Ramos (cell line): Measurements from ENCODE around the gene TPO.
"Not testable (repeated sequence)": the region's sequence is repeated elsewhere in the genome, so short reads cannot be mapped to it uniquely, and the experiment has no call there.

Experiments used
- in situ Hi-C: fragments of 300-500 bp; cut with MboI; formaldehyde crosslinking; loops from one replicate; pipeline ENCODE4 v1.14.3; 2022; ENCODE audit warnings: low sequenced_read_pairs; ENCODE audit not compliant: unreplicated experiment

TPO gene

DNA sequence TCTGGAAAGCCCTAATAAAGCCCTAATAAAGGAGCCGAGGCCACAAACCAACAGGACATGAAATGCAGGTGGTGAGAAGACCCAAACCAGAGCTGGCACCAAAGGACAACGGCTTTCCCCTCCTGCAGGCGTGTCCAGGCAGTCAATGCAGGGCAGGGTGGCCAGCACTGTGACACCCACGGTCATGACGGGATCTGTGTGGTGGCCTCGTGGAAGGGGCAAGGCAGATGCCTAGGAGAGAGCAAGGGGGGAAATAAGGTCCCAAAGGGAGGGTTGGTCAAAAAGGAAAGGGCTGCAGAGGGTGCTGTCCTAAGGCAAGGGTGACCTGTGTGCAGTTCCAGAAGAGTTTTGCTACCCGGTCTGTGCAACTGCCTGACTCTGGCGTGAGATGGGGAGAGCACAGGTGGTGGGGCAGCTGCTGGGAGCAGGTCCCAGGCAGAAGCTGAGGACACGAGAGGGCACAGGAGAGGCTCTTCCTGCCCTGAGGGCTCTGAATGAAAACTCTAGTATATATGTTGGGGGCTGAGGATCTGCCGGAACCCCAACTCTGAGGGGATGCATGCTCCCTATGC is 156.7 kb downstream of the TPO start:
- in situ Hi-C loops = no loop called here

DNA sequence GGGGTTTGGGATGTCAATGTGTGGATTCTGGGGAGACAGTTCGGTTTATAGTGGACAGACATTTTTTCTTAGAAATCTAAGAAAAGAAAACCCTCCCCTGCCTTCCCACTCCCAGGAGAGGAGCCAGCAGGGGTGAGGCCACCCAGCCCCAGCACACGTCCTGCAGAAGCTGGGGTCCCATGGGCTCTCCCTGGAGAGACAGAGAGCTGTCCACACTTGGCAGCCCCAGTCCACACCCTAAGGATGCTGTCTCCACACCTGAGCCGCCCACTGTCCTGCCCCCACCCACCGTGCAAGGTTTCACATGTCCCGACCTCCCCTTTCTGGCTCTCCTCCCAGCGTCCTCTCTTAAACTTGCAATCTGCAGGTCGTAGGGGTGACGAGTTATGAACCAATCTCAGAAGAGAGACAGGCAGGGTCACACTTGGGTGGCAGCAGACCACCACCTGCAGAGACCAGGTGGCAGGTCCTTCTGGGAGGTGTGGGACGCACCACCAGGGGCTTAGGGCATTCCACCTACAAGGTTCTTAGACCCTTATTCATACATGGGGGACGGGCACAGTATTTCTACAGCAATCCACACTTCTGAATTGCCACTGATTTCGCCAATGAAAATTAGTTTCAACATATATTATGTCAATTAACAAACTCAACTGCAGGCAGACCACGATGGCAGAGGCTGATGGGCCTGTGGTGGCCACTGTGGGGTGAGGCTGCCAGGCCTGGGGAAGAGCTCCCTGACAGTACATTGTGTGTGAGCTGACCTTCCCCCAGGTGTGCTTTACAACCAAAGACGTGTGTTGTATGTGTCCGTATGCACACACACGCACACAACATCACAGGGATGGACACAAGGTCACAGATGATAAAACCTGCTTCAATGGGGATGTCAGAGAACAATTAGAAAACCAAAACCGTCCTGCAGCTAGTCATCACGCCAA is 158.5 kb downstream of the TPO start:
- in situ Hi-C loops = no loop called here

DNA sequence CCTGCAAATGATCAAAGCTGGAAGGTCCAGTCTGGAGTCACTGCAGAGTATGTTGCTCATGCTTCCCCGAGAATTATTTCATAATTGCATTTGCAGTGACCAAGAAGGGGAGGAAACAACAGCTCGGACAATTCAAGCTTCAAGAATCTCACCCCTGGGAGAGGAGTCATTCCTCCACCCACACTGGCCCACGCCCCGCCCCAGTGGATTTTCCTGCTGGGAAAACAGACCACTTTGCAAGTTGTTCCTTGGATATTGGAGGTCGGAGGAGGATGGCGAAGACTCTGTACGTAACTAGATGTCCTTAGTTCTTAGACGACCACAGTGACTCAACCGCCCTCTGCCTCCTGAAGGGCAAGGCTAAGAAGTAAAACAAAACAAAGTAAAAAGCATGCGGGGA is 159.4 kb downstream of the TPO start:
- in situ Hi-C loops = no loop called here

DNA sequence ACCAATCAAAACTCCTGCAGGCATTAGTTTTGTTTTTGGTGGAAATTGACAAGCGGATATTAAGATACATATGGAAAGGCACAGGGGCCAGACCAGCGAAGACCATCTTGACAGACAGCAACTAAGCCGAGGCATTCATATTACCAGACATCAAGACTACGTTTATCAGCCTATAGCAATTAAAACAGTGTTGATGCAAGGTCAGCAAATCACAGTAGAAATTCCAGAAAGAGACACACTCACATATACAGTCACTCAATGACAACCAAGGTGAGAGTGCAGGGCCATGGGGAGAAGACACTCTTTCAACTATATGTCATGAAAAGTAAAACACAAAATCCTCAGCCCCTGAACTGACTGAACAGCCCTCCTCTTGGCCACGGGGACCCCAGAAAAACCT is 164.6 kb downstream of the TPO start:
- in situ Hi-C loops = no loop called here

DNA sequence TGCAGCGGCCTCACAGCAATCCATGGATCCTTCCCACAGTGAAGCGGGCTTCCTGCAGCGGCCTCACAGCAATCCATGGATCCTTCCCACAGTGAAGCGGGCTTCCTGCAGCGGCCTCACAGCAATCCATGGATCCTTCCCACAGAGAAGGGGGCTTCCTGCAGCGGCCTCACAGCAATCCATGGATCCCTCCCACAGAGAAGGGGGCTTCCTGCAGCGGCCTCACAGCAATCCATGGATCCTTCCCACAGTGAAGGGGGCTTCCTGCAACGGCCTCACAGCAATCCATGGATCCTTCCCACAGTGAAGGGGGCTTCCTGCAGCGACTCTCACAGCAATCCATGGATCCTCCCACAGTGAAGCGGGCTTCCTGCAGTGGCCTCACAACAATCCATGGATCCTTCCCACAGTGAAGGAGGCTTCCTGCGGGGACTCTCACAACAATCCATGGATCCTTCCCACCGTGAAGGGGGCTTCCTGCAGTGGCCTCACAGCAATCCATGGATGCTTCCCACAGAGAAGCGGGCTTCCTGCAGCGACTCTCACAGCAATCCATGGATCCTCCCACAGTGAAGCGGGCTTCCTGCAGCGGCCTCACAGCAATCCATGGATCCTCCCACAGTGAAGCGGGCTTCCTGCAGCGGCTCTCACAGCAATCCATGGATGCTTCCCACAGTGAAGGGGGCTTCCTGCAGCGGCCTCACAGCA is 168.1 kb downstream of the TPO start:
- in situ Hi-C loops = not testable (repeated sequence)

DNA sequence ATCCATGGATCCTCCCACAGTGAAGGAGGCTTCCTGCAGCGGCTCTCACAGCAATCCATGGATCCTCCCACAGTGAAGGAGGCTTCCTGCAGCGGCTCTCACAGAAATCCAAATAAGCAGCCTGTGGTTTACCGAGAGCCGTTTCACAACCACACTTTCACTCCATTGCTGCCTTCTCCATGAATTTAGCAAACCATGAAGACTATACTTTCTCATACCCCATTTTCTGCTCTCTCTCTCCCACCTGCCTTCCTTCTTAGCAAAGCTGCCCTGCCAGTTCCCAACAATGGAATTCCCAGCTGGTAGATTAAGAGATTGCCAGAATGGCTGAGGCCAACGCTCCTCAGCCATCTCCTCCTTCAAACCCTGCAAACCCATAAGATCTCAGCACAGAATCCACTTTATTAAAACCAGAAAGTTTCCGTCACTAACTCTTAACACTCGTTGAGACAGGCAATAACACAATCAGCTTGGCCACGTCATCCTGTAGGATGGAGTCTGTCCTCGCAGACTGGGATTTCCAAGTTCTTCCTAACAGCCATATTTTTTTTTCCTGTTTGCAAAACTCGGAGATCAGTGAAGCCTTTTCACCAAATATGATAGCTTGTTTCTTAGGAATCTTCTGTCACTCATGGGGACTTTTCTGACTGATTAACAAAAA is 168.8 kb downstream of the TPO start:
- in situ Hi-C loops = no loop called here

DNA sequence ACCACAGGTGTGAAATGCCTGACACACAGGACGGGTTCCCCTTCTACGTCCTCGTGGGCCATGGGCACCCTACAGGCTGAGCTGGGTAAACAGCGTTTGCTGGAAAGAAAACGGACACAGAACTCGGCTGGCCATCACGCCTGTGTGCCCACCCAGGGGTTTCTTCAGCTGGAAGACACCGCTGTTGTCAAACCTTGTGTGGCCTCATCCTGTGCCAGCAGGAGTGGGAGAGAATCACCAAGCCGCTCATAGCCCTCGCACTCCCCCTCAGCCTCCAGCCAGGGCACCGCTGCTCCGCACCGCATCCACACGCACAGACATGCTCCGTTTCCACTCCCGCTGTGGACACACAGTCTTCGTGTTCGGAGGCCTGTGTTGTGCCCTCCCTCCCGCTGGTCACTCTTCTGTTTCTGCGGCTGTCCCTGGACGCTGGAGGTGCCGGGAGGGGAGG is 169.7 kb downstream of the TPO start:
- in situ Hi-C loops = no loop called here

DNA sequence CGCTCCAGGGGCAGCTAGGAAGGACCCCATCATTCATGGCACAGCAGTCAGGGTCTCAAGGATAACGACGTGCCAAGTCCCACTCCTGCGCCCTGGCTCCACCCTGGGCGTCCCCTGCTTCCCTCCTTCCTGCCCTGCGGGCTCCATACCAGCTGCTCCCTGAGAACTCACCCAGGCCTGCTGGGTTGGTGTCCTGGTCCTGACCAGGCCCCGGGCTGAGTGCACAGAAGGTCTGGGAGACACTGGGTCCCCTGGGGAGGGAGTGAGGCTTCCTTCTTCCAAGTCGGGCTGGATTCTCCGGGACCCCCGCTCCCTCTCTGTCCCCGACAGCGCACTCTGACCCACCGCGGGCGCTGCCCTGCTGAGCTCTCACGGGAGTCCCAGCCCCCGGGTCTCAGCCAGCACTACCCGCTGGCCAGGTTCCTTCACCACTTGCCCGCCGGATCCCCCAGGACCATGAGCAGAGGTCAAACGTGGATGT is 170.8 kb downstream of the TPO start:
- in situ Hi-C loops = no loop called here

DNA sequence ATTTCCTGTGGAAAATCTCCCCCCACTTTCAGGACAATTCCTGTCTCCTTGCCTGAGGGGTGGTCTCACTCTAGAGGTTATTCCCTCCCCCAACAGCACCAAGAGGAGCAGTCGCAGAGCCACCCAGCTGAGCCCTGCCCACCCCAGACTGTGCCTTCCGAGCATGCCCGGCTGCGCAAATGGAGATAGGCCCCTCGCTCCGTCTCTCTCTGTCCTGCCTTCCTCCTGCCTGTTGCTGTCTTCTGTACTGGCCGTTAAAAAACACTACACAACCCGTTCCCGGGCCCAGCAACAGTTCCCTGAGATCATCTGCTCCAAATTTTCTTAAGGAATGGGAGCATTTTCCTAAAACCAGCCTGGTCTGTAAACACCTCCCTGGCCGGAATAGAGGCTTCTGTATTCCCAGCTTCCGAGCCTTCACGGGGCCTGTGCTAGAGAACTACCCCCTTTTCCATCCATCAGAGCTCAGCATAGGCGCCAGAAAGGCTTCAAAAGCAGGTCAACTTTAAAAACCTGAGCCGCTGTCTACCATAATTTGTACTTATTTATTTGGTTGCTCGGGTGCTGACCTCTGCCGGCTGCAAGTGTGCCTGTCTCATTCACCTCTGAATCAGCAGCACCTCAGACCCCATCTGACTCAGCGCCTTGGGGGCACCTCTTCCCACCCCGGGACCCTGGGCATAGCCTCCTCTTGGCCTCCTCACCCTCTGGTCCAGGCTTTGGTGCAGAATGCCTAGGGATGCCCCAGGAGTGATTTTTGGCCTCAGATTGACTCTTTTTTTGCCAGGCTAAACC is 171.6 kb downstream of the TPO start:
- in situ Hi-C loops = no loop called here

DNA sequence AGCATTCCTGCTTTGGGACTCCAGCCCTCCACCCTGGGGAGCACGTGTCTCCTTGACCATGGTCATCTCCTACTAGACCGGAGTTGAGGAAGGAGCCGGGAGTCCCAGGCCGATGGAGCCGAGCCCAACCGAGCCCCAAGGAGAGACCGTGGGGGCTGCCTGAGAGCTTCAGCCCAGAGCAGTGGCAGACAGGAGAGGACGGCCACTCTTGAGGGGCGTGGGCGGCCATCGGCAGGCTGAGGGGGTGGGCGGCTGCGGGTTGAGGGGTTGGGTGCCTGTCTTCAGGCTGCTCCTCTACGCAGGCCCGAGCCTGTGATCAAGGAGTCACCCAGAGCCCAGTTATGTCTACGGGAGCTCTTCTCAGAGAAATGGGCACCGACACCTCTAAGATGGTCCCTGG is 172.4 kb downstream of the TPO start:
- in situ Hi-C loops = no loop called here

DNA sequence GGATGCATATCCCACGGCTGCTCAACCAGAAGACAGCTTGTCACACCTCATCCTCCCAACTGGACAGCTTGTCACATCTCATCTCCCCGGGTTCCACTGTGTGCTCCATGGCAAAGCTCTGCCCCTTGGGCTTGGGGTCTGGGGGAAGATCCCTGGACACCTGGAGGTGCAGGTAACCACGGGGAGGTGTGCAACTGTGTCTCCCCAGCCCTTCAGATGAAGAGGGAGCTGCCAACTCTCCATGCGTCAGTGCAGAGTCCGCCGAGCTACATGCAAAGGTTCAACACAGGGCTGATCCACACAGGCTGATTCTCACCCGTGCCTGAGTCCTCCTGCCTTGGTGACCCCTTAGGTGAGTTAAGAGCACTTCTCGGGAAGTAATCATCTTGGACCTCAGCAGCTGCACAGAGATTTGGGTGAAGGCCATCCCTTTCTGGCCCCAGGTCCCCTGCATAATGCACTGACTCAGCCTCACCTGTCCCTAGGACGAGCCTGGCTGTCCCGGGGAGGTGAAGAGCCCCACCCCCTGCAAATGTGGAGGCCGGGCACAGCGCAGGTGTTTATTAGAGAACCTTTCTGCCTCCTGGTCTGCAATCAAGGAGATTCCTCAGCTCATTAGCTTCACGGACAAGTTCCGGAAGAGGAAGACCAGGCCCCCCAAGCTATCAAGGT is 173.1 kb downstream of the TPO start:
- in situ Hi-C loops = no loop called here

DNA sequence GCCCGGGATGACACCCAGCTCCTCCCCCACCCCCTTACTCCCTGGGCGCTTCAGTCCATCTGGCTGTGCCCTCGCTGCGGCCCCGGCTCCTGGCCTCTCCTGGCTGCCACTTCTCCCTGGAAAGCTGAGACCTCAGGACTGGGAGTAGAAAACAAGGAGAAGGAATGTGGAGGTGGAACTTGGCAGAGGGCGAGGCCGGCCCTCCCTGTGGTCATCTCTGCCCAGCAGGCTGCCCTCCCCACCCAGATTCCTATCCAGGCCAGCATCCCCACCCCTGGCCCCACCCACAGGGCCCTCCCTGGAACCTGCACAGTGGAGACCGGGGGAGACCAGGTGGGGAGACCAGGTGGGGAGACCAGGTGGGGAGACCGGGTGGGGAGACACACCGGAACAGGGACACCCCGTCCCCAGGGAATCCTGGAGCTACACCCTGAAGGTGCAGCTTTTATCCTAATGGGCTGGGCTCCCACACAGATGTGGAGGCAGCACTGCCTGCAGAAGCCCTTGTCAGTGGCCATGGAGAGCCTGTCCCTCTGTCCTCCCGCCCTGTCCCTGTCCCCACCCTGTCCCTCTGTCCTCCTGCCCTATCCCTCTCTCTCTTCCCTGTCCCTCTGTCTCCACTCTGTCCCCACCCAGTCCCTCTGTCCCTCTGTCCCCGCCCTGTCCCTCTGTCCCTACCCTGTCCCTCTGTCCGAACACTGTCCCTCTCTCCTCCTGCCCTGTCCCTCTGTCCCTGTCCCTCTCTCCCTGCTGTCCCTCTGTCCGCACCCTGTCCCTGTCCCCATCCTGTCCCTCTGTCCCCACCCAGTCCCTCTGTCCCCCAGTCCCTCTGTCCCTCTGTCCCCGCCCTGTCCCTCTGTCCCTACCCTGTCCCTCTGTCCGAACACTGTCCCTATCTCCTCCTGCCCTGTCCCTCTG is 173.9 kb downstream of the TPO start:
- in situ Hi-C loops = no loop called here

DNA sequence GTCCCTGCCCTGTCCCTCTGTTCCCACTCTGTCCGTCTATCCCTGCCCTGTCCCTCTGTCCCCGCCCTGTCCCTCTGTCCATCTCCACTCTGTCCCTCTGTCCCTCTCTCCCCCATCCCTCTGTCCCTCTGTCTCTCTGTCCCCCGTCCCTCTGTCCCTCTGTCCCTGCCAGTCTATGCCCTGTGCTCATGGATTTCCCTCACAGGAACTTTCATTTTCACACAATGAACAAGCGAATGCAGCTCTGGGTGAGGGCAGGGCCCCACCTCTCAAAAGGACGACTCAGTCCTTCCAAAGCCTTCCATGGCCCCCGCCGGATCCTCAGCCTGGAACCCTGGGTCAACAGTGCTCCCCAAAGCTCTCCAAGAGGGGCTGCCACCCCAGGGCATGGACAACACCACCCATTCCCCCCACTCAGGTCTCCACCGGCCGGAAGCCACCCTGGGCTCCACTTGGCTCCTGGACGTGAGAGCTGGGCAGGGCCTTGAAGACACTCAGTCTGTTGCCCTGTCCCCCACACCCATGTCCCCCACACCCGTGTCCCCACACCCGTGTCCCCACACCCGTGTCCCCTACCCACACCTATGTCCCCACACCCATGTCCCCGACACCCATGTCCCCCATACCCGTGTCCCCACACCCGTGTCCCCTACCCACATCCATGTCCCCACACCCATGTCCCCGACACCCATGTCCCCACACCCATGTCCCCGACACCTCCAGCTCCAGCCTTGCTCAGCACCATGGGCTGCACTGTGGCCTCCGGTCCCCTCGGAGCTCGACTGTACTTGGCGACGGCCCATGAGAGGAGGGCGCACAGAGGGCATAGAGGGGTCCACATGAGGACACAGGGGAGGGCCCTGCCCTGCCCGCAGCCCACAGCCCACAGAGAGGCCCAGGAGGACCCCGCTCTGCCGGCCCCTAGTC is 175.1 kb downstream of the TPO start:
- in situ Hi-C loops = no loop called here

DNA sequence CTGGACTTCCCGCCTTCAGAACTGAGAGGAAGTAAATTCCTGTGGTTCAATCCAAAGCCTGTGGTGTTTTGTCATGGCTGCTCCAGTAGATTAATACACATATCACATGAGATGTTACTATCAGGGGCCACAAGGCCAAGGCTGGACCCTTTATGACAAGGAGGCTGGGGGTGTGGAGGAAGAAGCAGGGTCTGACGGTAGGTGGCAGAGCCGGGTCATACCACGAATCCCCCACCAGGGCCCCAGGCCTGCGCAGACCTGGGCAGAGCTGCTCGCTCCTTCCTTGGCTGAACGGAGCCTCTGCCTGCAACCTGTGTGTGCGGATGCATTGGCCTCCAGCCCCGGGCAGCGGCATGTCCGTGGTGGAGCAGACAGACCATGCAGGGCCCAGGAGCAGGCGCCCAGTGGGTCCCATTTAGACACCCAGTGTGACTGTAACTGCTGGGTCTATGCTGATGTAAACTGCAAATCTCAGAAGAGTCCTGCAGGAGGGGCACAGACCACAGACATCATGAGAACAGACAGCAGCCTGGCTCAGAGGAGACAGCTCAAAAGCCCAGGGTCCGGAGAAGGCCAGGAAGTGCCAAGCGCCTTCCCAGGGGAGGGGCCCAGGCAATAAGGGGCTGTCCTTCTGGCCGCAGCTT is 175.8 kb downstream of the TPO start:
- in situ Hi-C loops = no loop called here

DNA sequence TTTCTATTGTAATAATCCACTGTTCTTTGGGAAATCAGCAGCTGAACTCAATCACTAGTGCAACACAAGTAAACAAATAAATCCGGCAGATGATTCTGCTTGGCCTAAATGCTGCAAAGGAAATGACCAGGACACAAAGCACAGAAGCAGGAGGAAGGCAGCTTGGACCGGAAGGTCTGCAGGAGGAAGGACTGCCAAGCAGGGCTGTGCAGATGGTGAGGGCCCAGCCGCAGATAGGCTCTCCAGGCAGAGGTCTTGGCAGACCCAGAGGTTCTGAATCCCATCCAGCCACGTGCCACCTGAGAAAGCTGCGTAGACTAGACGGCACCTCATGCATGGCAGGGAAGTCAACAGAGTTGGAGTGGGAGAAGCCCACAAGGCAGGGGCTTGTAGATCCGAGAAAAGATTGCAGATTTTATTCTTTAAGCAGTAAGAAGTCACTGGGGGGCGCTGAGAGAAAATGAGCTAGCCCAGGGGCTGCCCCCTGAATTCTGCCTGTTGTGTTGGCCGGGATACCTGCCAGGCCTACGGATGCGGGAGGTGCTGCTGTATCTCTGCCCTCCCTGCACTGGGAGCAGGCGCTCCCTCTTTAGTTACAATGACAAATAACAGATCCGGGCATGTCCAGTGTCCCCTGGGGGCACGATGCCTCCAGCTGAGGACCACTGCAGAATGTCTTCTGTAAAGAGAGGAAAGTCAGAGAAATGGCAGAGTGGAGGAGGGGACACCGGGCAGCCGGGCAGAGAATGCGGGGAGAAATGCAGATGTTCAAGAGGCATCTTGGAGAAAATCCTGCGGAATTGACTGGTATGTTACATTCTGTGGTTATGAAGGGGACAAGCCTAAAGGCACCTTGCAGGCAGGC is 177.6 kb downstream of the TPO start:
- in situ Hi-C loops = no loop called here

DNA sequence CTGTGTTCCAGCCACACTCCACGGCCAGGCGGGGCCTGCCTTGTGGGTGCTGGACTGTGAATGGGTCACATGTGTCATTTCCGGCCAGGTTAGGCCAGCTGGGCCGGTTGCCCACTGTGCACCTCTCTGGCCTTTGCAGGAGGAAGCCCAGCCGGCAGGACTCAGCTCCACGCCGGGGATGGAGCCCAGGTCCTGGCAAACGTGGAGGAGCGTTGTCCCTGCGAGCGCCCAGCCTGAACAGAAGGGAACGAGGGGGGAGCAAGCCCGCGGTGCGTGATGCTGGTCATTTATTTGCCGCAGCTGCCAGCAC is 178.2 kb downstream of the TPO start:
- in situ Hi-C loops = no loop called here
